Peyer's patch (tissue), 4 donors: ENCODE results near the gene RAP1GAP. TPM values are rescaled to one million over a fixed set of nuclear protein-coding genes. Genes with fewer than 3 reads are reported as not detected.

Experiments
- DNase-seq, 3 donors: peaks; one replicate each; pipeline ENCODE4 v3.0.0-alpha.2; 2017 to 2019
- H3K27ac ChIP-seq, 4 donors: fragments of 200-600 bp; sonication (generic); one replicate each; pipeline ENCODE4 v1.5.1; 2016 to 2019
- H3K27me3 ChIP-seq, 2 donors: fragments of 200-600 bp; sonication (generic); one replicate each; pipeline ENCODE4 v1.5.1; 2019
- H3K36me3 ChIP-seq, 3 donors: fragments of 200-600 bp; sonication (generic); one replicate each; pipeline ENCODE4 v1.5.1; 2016 to 2019
- H3K4me1 ChIP-seq, 4 donors: fragments of 200-600 bp; sonication (generic); one replicate each; pipeline ENCODE4 v1.5.1; 2016 to 2019
- H3K4me3 ChIP-seq, 4 donors: fragments of 200-600 bp; sonication (generic); 1 replicate in 3 of 4; 2 replicates in 1 of 4; pipeline ENCODE4 v1.5.1; 2016 to 2019; ENCODE audit warnings: mild to moderate bottlenecking in 1 of 4
- H3K9me3 ChIP-seq, 4 donors: fragments of 200-600 bp; sonication (generic); one replicate each; pipeline ENCODE4 v1.5.1; 2016 to 2019; ENCODE audit warnings: mild to moderate bottlenecking in 1 of 4
- POLR2A ChIP-seq, 2 donors: fragments of 450-650 bp; IDR thresholded peaks; one replicate each; pipeline ENCODE4 v1.5.1; 2017; ENCODE audit warnings: antibody characterized with exemption in 2 of 2, mild to moderate bottlenecking in 2 of 2, moderate library complexity in 2 of 2
- total RNA-seq, 4 donors: library from RNA; depleted of rRNA; stranded (reverse); fragments of >200 nt; gene quantifications; one replicate each; pipeline ENCODE4 v1.1.0, GENCODE V29; 2016
- TF ChIP-seq, protein P1 (sequence below), 6 experiments: fragments of 450-650 bp in 4 of 6; fragments of 200-600 bp in 2 of 6; sonication (generic) in 1 of 6; IDR thresholded peaks; one replicate each; pipeline ENCODE4 v1.5.1; 2017 to 2019; ENCODE audit warnings: antibody characterized with exemption in 6 of 6, mild to moderate bottlenecking in 3 of 6, moderate library complexity in 1 of 6

RAP1GAP gene
- total RNA-seq, 4 donors from 2014 or later, result 32.2 to 65.3 (median 57.0) TPM

DNA sequence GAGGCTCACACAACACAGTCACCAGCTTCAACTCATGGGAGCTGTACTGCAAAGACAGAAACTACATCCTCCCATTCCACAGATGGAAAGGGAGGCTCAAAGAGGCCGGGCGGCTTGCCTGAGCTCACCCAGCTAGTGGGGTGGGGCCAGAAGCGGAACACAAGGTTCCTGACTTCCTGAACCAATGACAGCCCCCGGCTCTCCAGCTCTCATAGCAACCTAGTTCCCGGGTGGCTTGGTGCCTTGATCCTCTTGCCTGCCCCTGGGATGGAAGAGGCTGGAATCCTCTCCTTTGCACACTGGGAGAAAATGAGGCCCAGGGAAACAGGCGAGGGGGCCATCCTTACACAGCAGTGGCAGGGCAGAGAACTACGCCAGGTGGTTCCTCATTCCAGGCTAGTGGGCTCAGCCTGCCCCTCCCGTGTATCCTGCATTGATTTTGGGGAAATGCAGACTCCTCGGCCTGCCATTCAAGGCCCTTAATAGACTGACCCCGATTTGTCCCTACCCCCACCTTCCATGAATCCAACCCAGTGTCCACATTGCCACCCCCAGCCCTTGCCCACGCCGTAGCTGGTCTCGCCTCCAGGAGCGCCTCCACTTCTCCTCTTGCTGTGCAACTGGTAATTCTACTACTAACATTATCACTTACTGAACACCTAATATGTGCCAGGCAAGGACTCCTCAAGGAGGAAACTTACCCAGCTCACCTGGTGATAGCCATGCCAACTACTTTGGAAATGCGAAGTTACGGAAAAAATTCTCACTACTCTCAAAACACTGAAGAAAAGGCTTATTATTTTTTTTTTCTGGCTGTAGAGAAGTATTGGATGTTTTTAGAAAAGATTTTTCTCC is 5.0 kb downstream of the RAP1GAP start:
- no peaks in the 10 kb centered on the region for H3K9me3 ChIP-seq
- peaks cover 3 to 12% (median 10%) of the 10 kb centered on the region in 4 donors for H3K4me1 ChIP-seq
- H3K27me3 ChIP-seq, result peaks cover 0 to 20% of the 10 kb centered on the region in 2 donors
- TF ChIP-seq, protein P1, sequence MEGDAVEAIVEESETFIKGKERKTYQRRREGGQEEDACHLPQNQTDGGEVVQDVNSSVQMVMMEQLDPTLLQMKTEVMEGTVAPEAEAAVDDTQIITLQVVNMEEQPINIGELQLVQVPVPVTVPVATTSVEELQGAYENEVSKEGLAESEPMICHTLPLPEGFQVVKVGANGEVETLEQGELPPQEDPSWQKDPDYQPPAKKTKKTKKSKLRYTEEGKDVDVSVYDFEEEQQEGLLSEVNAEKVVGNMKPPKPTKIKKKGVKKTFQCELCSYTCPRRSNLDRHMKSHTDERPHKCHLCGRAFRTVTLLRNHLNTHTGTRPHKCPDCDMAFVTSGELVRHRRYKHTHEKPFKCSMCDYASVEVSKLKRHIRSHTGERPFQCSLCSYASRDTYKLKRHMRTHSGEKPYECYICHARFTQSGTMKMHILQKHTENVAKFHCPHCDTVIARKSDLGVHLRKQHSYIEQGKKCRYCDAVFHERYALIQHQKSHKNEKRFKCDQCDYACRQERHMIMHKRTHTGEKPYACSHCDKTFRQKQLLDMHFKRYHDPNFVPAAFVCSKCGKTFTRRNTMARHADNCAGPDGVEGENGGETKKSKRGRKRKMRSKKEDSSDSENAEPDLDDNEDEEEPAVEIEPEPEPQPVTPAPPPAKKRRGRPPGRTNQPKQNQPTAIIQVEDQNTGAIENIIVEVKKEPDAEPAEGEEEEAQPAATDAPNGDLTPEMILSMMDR (IDR thresholded peaks at IDR 0.05), result no peak
- no peak for TF ChIP-seq POLR2A (IDR thresholded peaks at IDR 0.05)
- no peak overlapping the region for H3K4me3 ChIP-seq
- H3K36me3 ChIP-seq, result no peaks in the 10 kb centered on the region
- H3K27ac ChIP-seq, result no peak overlapping the region
- DNase-seq, result peak in 2 of 3 donors; percentile 34 to 36

DNA sequence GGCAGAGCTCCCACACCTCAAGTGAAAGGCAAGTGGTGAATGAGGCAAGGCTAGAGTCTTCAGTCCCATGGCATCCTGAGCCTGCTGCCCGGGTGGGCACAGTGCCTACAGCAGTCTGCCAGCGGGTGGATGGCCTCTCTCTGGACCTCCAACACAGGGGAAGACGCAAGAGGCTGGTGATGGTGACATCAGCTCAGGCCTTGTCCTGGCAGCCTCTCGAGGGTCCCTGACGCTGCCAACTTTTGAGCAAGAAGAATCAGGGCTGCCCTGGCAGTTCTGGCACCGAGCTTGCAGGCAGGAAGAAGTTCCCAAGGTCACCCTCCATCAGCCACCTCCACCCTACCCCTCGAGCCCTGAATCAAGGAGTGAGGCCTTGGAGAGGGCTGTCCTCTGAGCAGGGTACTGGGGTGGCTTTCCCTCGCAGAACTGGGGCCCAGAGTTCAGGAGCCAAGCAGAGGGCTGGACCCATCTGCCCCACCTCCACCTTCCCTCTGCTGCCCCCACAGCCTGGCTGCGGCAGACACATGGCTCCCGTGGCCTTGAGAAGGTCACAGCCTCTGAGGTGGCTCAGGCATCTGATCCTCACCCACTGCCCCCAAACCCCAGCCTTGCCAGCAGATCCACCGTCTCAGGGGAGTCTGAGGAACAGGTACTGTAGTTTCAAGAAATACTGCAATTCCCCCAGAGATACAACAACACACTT is 5.8 kb downstream of the RAP1GAP start:
- Histone ChIP-seq H3K27me3 (peaks cover 0 to 12% of the 10 kb centered on the region in 2 donors), H3K4me1 (peaks cover 0 to 4% (median 3%) of the 10 kb centered on the region in 4 donors), H3K9me3 (no peaks in the 10 kb centered on the region), H3K36me3 (no peaks in the 10 kb centered on the region), H3K4me3 (no peak overlapping the region), H3K27ac (no peak overlapping the region)
- DNase-seq, result peak in 2 of 3 donors; percentile 38 to 40
- TF ChIP-seq, protein P1 (IDR thresholded peaks at IDR 0.05), result no peak
- TF ChIP-seq POLR2A (IDR thresholded peaks at IDR 0.05), result no peak

DNA sequence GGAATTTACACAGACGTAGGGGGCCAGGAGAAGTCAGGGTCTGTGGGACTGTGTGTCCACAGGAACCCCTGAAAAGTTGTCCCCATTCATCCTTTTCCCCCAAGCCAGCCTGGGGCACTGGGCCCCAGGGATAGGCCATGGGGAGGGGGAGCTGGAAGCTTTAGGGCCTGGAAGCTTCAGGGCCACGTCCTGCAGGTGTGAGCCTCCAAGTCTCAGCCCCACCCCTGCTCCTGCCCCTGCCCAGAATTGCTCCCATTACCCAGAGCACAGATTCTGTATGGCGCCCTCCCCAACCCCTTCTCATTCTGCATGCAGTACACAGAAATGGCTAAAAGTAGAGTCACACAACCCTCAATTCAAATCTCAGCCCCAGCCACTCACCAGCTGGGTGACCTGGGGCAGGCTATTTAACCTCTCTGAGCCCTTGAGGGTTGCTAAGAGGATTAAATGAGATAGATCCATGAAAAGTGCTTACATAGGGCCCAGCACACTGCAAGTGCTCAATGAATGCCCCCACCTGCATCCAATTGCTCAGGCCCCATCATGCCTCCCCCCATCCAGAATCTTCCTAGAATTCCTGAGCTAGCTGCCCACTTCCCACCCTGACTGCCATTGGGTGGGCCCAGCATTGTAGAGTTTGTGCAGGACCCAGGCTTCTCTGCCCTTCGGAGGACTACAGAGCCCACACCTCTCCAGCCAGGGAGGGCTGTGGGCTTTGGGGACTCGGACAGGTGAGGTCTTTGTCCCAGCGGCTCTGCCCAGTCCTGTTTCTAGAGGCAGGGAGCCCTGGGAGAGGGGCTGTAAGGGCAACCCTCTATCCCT is 6.5 kb downstream of the RAP1GAP start:
- Histone ChIP-seq H3K9me3 (no peaks in the 10 kb centered on the region), H3K4me1 (peaks cover 0 to 4% (median 2%) of the 10 kb centered on the region in 4 donors), H3K4me3 (no peak overlapping the region), H3K27me3 (peaks cover 0 to 4% of the 10 kb centered on the region in 2 donors), H3K36me3 (no peaks in the 10 kb centered on the region), H3K27ac (no peak overlapping the region)
- TF ChIP-seq POLR2A (IDR thresholded peaks at IDR 0.05), result no peak
- TF ChIP-seq, protein P1 (IDR thresholded peaks at IDR 0.05), result no peak
- DNase-seq, result peak in 1 of 3 donors; percentile 3

DNA sequence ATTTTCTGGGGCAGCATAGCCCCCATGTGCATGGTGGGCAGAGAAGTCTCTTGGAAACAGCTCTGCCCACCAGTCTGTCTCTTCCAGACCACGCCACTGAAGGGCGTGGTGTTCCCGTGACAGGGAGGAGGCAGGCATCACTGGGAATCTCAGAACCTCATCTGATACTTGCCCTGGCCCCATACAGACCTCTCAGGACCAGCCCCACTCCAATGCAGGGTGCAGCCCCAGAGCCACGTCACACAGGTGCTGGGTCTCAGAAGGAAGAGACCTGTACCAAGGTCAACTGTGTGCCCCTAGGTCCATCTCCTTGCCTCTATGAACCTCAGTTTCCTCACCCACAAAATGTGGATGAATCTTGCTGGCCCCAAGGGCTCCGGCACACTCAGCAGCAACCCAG is 7.3 kb downstream of the RAP1GAP start:
- no peak for TF ChIP-seq POLR2A (IDR thresholded peaks at IDR 0.05)
- TF ChIP-seq, protein P1 (IDR thresholded peaks at IDR 0.05), result no peak
- Histone ChIP-seq H3K27me3 (no peaks in the 10 kb centered on the region), H3K4me3 (no peak overlapping the region), H3K4me1 (peaks cover 0 to 4% (median 2%) of the 10 kb centered on the region in 4 donors), H3K27ac (no peak overlapping the region), H3K9me3 (no peaks in the 10 kb centered on the region), H3K36me3 (no peaks in the 10 kb centered on the region)
- no peak for DNase-seq

DNA sequence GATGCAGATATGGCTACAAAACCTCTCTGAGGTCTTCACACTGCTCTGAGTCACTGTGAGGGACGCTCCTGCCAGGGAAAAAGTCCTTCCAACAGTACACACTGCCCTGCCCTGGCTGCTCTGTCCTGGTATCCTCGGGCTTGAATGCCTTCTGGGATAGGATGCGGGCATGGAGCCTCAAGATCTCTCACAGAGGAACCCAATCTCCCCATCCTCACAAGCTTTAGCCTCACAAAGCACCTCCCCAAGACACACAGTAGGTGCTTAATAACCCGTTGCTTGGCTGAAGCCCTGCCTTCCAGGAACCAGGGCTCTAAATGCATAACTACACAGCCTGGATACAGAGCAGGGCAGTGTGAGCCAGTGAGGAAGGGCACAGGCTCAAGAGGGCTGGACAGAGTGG is 9.2 kb downstream of the RAP1GAP start:
- H3K36me3 ChIP-seq, result no peaks in the 10 kb centered on the region
- H3K4me3 ChIP-seq, result no peak overlapping the region
- no peak for TF ChIP-seq POLR2A (IDR thresholded peaks at IDR 0.05)
- TF ChIP-seq, protein P1 (IDR thresholded peaks at IDR 0.05), result no peak
- H3K4me1 ChIP-seq, result peaks cover 0 to 4% (median 2%) of the 10 kb centered on the region in 4 donors
- DNase-seq, result no peak
- no peaks in the 10 kb centered on the region for H3K27me3 ChIP-seq
- H3K27ac ChIP-seq, result no peak overlapping the region
- H3K9me3 ChIP-seq, result no peaks in the 10 kb centered on the region
